GM10248 (cell line): Measurements from ENCODE around the gene FBP2.

Experiments
- CTCF ChIA-PET: fragments of 300-600 bp; sonication (Branson Sonifier 250); formaldehyde crosslinking; extraction: SDS; loops from one replicate; lab custom pipeline; 2021; ENCODE audit warnings: antibody characterized with exemption; lab: Yijun Ruan, JAX
- POLR2A ChIA-PET: fragments of 350-650 bp; sonication (Branson Sonifier 250); formaldehyde crosslinking; extraction: SDS; loops from one replicate; lab custom pipeline; 2020; ENCODE audit warnings: antibody characterized with exemption; lab: Yijun Ruan, JAX
- DNase-seq: peaks from one replicate; pipeline ENCODE4 v3.0.0; 2012; ENCODE audit errors: extremely low spot score
- TF ChIP-seq, protein P1 (sequence below): IDR thresholded peaks from 2 replicates; pipeline ENCODE4 v1.5.1; 2012; ENCODE audit warnings: mild to moderate bottlenecking, low read depth; ENCODE audit errors: extremely low read depth, missing control alignments, control extremely low read depth

Gene FBP2

DNA sequence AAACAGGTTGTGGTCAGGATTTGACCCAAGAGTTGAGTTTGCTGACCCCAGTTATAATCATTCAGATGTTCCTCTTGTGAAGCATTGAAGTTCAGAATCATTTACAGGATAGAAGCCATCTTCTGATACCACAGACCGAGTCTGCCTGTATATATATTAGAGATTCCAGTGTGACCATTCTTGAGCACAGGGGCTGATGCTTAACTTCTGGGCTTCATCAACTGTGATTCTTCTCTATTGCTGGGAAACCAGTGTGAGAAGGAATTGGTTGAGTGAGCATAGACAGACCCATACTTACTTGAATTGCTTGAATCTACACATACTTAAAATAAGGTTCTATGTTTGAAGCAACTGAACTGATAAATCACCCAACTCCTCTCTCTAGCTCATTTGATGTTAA lies 66.7 kb downstream of the FBP2 start:
- ChIA-PET CTCF (interaction anchor here (1.0 kb wide), 2 partner anchors 17 to 38 kb away, joined by 3 to 4 read pairs; no protein-coding TSS in a partner anchor), POLR2A (no interaction called here)
- TF ChIP-seq, protein P1, sequence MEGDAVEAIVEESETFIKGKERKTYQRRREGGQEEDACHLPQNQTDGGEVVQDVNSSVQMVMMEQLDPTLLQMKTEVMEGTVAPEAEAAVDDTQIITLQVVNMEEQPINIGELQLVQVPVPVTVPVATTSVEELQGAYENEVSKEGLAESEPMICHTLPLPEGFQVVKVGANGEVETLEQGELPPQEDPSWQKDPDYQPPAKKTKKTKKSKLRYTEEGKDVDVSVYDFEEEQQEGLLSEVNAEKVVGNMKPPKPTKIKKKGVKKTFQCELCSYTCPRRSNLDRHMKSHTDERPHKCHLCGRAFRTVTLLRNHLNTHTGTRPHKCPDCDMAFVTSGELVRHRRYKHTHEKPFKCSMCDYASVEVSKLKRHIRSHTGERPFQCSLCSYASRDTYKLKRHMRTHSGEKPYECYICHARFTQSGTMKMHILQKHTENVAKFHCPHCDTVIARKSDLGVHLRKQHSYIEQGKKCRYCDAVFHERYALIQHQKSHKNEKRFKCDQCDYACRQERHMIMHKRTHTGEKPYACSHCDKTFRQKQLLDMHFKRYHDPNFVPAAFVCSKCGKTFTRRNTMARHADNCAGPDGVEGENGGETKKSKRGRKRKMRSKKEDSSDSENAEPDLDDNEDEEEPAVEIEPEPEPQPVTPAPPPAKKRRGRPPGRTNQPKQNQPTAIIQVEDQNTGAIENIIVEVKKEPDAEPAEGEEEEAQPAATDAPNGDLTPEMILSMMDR, result no peak
- DNase-seq, result no peak

DNA sequence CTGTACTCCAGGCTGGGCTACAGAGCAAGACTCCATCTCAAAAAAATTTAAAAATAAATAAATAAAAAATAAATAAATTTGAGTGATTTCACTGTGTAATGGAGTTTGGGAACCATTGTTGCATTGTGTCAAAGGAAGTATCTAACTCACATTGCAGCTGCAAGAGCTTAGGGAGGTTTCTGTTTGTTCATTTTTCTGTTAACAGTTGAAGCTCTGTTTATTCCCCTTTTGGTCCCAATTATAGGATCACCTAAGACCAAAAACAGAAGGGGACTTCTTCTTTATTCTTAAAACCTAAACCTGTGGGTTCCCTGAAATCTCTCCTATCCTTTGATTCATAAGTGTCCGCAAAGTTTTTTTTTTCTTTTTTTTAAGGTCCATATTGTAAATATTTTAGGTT lies 67.4 kb downstream of the FBP2 start:
- POLR2A ChIA-PET, result no interaction called here
- CTCF ChIA-PET, result no interaction called here
- TF ChIP-seq, protein P1, result no peak
- DNase-seq, result no peak

DNA sequence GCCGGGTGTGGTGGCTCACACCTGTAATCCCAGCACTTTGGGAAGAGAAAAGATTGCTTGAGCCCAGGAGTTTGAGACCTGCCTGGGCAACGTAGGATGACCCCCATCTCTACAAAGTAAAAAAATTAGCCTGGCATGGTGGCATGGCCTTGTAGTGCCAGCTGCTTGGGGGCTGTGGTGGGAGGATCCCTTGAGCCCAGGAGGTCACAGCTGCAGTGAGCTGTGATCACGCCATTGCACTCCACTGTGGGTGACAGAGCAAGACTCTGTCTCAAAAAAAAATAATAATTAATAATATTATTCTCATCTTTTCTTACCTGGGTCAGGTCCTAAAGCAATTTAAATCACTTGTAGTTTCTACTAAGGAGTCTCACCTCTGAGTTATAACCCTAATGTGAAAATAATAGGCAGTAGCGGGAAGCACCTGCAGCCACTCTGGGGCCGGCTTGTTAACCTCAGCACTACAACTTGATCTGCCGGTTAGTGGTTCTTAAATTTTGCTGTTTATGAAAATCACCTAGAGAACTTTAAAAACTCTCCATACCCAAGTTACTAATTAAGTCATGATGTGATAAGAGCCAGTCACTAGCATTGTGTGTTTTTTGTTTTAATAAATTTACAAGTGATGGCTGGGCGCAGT lies 68.1 kb downstream of the FBP2 start:
- POLR2A ChIA-PET, result no interaction called here
- TF ChIP-seq, protein P1, result no peak
- DNase-seq, result no peak
- CTCF ChIA-PET, result no interaction called here

DNA sequence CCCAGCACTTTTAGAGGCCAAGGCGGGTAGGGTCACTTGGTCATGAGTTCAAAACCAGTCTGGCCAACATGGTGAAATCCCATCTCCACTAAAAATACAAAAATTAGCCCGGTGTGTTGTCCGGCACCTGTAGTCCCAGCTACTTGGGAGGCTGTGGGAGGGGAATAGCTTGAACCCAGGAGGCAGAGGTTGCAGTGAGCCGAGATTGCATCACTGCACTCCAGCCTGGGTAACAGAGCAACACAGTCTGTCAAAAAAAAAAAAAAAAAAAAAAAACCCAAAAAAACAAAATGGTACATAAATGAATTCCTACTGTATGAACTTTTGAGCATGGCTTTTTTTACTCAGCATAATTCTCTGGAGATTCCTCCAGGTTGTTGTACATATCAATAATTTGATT lies 76.4 kb downstream of the FBP2 start:
- POLR2A ChIA-PET, result no interaction called here
- CTCF ChIA-PET, result no interaction called here
- TF ChIP-seq, protein P1, result no peak
- DNase-seq, result no peak

DNA sequence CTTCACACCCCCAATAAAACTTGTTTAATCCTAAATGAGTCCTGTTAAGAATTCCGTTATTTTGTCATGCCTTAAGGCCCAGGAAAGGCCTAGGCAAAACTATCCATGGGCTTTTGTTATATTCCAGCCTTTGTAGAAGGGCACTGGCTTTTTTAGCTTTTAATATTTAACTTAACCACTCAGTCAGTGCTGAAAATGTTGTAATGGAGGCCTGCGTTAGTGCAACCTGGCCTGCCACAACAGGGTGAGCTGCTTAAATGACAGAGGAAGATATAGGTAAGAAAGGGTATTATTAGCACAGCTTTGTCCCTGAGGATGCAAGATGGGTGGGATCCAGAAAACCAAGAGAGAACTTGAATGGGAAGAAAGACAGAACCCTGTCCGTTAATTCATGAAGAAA lies 78.9 kb downstream of the FBP2 start:
- ChIA-PET POLR2A (no interaction called here), CTCF (no interaction called here)
- TF ChIP-seq, protein P1, result no peak
- DNase-seq, result no peak

DNA sequence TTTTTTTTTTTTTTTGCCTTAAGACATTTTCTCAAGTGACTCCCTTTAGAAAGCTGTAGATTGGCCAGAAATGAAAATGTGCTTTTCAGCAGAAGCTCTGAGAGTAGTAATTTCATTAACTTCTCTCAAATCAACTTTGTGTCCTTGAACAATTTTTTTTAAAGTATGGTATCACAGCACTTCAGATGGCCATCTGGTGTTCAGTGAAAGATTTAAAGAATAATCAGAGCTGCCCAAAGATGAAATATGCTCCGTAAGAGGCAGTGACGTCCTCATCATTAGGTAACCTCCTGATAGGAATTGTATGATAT lies 81.7 kb downstream of the FBP2 start:
- ChIA-PET POLR2A (no interaction called here), CTCF (no interaction called here)
- TF ChIP-seq, protein P1, result no peak

More for the DNA sequence above, 81.7 kb downstream of the FBP2 start:
- DNase-seq, result no peak
